ENCODE measurements around the gene TSR1. TPM values are rescaled to one million over a fixed set of nuclear protein-coding genes. Genes with fewer than 3 reads are reported as not detected.

TSR1 gene
- polyA plus RNA-seq, 1 of the 3 experiments (the other 2 are of a cell fraction): 26.7 TPM

- ChIA-PET CTCF (interaction anchor here (2.4 to 26.4 kb wide), 3 partner anchors 10 to 36 kb away, joined by 8 to 654 read pairs (median 88); partner anchors contain the start of gene MNT), POLR2A (no interaction called here)
- Histone ChIP-seq H3K79me2 (ENCODE audit: insufficient read depth) (no peaks in the 10 kb centered on the region), H3K4me2 (no peak overlapping the region), H3K9me2 (no peaks in the 10 kb centered on the region), H2AFZ (ENCODE audit: low read depth) (no peak overlapping the region), H3K9me3 (no peaks in the 10 kb centered on the region), H3K4me1 (ENCODE audit: control insufficient read depth in 1 of 2, insufficient read depth in 2 of 2, low read depth in 1 of 2, low read length in 1 of 2) (no peaks in the 10 kb centered on the region; a peak in 1 of 4 replicates), H3K4me3 (ENCODE audit: low read depth in 2 of 2, low read length in 1 of 2) (no peak overlapping the region), H3K27me3 (ENCODE audit: insufficient read depth) (no peaks in the 10 kb centered on the region), H3F3A (replicated peaks; ENCODE audit: insufficient read depth) (no peaks in the 10 kb centered on the region), H4K20me1 (ENCODE audit: insufficient read depth) (no peaks in the 10 kb centered on the region), H3K9ac (no peak overlapping the region), H3K36me3 (replicated peaks in 1 of 2; ENCODE audit: control insufficient read depth in 1 of 2, insufficient read depth in 2 of 2, low read length in 1 of 2) (peaks cover 3 to 72% of the 10 kb centered on the region in 2 experiments), H3K27ac (ENCODE audit: low read depth in 2 of 2, low read length in 1 of 2) (no peak overlapping the region)
- peak; percentile 21 for DNase-seq
- WGBS (ENCODE audit: low lambda C conversion rate): 95% methylated on average over 8 of the region's 16 CpGs
- TF ChIP-seq EP300 (IDR thresholded peaks at IDR 0.05; ENCODE audit: borderline replicate concordance in 1 of 2, low read depth in 1 of 2, low read length in 1 of 2): no peak
- TF ChIP-seq GABPA (IDR thresholded peaks at IDR 0.05; ENCODE audit: low read depth): no peak
- TF ChIP-seq ZBTB33 (IDR thresholded peaks at IDR 0.05; ENCODE audit: borderline replicate concordance, low read depth): no peak
- no peak for TF ChIP-seq SIN3A (IDR thresholded peaks at IDR 0.05; ENCODE audit: borderline replicate concordance, low read depth, low read length)
- no peak for TF ChIP-seq CTCF (IDR thresholded peaks at IDR 0.05)
- TF ChIP-seq USF1 (IDR thresholded peaks at IDR 0.05; ENCODE audit: borderline replicate concordance, low read depth): no peak
- TF ChIP-seq TEAD4 (IDR thresholded peaks at IDR 0.05; ENCODE audit: borderline replicate concordance, insufficient read depth): no peak
- no peak for TF ChIP-seq RFX5 (IDR thresholded peaks at IDR 0.05; ENCODE audit: low read length)
- no peak for TF ChIP-seq FOSL2 (IDR thresholded peaks at IDR 0.05; ENCODE audit: borderline replicate concordance, low read depth)
- no peak for TF ChIP-seq MXI1 (IDR thresholded peaks at IDR 0.05; ENCODE audit: low read depth, low read length)
- no peak for TF ChIP-seq FOXJ3 (CRISPR knock-in tag; IDR thresholded peaks at IDR 0.05)
- TF ChIP-seq MEF2A (IDR thresholded peaks at IDR 0.05; ENCODE audit: borderline replicate concordance, low read depth): no peak
- TF ChIP-seq FOXM1 (IDR thresholded peaks at IDR 0.05; ENCODE audit: low read depth): no peak
- TF ChIP-seq ELF1 (IDR thresholded peaks at IDR 0.05): no peak
- TF ChIP-seq EZH2phosphoT487 (IDR thresholded peaks at IDR 0.05; ENCODE audit: borderline replicate concordance, low read depth): no peak
- TF ChIP-seq PBX3 (IDR thresholded peaks at IDR 0.05): no peak
- TF ChIP-seq NFIC (IDR thresholded peaks at IDR 0.05; ENCODE audit: borderline replicate concordance): no peak
- TF ChIP-seq TCF12 (IDR thresholded peaks at IDR 0.05): no peak
Observed at GRCh38 chr17:2372681-2373080, 36.4 kb upstream of the TSR1 start.

Data from SK-N-SH (cell line).